OCI-LY1 (cell line): ENCODE measurements around the gene ABCC6.

Source experiments
- CTCF ChIP-seq: fragments of 200-600 bp; sonication (generic), shearing (Covaris generic); IDR thresholded peaks from 2 replicates; pipeline ENCODE4 v1.5.1; 2017; ENCODE audit warnings: mild to moderate bottlenecking, antibody characterized with exemption, low read length, moderate library complexity, mixed read lengths
- EZH2 ChIP-seq: fragments of 200-600 bp; sonication (generic), shearing (Covaris generic); IDR thresholded peaks from 2 replicates; pipeline ENCODE4 v1.8.0; 2017; ENCODE audit warnings: borderline replicate concordance, mixed run types, mild to moderate bottlenecking, antibody characterized with exemption, low read length, moderate library complexity, mixed read lengths

- TF ChIP-seq CTCF (no peak), EZH2 (no peak)
Observed at GRCh38 chr16:16186820-16187219, 36.5 kb downstream of the ABCC6 start.
